ENCODE data around the gene C2orf92.

Gene C2orf92

DNA sequence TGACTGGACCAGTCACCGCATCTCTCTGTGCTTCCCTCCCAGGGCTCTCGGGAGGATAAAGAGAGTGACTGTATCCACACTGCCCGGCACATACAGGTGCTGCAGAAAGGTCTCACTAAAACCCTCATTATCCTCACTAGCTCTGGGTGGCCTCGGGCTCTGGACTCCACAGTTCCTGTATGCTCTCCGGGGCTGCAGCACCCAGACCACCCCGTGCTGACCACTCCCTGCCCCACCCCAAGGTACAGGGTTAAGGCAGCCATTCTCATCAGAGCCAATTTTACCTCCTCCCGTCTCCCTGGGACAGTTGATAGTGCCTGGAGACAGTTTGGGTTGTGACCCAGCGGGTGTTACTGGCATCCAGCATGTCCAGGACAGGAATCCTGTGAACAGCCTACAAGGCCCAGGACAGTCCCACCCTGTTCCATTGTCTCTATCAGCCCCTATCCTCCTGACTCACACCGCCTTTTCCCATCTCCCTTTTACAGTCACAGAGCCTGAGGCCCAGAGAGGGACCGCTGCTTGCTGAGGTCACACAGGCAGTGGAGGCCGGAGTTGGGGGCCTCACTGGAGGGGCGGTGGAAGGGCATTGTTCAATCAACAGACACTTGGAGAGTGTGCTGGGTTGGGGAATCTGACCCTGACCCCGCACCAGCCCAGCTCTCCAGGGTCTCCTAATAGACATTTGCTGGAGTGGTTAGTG, 45.6 kb downstream of the C2orf92 start:
- DNase-seq: no peak

DNA sequence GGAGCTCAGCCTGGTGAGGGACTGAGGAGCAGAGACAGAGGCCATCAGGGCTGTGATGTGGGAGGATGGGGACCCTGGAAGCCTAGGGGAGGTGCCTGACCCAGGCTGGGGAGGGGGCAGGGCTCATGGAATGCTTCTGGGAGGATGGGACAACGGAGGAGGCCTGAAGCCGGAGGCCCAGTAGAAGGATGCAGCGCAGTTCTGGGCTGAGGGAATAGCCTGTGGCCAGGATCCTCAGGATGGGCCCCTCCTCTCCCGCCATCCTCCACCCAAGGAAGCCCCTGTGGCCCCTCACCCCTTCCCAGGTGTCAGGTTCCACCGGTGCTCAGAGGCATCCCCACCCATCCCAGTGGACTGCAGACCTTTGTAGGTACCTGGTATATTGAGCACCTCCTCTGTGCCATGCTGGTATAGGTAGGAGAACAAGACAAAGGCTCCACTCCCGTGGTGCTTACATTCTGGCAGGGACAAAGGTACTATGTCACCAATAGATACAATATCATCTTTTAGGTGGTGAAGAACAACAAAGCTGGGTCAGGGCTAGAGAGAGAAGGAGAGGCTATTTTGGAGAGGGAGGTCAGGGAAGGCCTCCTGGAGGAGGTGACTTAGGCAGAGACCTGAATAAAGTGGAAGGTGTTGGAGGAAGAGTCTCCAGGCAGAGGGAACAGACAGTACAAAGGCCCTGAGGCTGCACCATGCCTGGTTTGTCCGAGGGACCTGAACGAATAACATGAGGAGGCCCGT, 46.6 kb downstream of the C2orf92 start:
- no peak for DNase-seq

DNA sequence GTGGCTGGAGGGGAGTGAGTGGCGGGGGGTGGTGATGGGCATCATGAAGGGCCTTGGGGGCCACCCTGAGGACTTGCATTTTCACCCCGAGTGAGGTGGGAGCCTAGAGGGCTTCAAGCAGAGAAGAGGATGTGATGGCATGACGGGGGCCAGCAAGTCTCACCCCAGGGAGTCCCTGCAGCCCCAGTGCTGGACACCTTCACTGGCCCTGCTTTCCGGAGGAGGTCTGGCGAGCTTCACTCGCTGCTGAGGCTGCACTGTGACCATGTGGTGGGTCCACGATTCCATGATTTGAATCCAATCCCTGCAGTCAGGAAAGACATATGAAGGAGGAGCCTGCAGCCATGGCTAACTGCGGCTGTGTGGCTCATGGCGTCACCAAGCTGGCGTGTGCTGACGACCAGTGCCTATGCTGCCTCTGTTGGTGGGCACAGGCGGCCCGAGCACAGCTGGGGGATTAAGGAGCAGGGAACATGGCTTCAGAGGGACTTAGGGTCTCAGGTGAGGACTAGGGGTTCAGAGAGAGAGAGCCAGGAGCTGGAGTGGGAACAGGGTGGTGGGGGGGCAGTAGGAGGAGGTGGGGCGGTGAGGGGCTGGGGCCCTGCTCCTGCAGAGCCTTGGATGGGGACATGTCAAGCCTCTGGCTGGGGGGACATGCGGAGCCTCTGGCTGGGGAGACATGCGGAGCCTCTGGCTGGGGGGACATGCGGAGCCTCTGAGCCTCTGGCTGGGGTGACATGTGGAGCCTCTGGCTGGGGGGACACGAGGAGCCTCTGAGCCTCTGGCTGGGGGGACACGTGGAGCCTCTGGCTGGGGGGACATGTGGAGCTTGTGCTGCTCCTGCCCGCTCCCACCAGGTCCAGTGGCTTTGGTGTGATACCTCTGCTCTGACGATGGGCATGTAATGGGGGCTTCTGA, 47.4 kb downstream of the C2orf92 start:
- no peak for DNase-seq

DNA sequence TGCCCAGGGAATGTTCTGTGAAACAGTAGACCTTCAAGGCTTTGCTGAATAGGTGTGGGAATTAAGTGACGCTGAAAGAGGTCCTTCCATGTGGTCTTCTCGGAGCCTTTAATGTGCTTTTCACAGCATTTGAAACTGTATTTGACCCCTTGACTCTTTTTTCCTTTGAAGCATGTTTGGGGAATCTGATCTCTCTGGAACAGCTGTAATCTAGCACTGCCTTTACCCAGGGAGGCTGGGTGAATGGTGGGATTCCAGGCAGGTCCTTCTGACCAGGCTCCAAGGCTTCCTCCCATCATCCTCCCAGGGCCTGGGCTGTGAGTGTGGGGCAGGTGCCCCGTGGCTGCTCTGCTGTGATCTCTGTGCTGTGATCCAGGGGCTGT, 48.1 kb downstream of the C2orf92 start:
- DNase-seq: no peak

DNA sequence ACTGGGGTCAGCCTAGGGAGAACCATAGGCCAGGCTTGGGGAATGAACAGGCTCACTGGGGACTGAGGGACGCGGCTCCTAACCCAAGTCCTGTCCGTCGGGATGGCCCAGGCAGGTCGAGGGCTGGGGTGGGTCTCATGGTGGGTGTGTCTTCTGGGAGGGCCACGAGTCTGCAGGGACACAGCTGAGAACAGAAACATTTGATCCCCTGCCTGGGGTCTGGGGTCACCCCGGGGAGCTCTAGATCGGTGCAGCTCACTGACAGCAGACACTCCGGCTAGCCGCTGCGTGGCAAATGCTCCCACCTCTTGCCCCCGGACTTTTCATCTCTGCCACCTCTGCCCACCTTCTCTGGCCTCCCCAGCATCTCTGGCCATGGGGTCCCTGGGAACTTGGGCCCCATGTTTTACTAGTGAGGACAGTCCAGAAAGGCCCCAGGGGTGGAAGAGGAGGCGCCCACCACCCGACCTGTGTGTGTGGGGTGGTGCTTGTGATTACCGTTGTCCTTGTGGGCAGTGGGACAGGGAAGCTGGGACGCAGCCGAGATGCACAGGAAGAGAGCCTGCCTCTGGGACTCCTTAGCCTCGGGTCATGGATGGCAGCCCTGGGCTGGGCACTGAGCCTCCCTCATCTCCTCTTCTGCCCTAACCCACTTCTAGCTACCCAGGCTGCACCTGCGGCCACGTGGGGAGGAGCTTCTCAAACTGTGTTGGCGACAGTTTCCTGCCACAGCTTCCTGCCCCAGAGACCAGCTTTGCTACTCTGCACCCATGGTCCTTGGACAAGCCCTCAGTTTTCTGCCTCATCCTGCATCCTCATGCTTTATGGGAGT, 48.8 kb downstream of the C2orf92 start:
- DNase-seq: peak; percentile 79

DNA sequence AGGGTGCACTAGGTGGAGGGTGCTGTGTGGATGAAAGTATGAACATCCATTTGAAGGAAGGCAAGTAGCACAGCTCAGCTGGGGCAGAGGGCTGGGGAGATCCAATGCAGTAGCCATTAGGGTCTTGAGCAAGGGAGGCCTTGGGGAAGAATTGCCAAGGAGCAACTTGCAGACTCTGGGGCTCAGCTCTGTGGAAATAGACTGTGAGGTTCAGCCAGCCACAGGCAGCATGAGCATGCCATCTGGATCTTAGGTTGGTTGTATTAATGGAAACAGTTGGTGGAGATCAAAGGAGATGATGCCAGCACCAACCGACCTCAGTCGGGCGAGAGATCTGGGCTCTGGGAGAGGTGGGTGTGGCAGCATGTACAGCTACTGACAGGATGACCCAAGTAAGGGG, 49.4 kb downstream of the C2orf92 start:
- DNase-seq: no peak

DNA sequence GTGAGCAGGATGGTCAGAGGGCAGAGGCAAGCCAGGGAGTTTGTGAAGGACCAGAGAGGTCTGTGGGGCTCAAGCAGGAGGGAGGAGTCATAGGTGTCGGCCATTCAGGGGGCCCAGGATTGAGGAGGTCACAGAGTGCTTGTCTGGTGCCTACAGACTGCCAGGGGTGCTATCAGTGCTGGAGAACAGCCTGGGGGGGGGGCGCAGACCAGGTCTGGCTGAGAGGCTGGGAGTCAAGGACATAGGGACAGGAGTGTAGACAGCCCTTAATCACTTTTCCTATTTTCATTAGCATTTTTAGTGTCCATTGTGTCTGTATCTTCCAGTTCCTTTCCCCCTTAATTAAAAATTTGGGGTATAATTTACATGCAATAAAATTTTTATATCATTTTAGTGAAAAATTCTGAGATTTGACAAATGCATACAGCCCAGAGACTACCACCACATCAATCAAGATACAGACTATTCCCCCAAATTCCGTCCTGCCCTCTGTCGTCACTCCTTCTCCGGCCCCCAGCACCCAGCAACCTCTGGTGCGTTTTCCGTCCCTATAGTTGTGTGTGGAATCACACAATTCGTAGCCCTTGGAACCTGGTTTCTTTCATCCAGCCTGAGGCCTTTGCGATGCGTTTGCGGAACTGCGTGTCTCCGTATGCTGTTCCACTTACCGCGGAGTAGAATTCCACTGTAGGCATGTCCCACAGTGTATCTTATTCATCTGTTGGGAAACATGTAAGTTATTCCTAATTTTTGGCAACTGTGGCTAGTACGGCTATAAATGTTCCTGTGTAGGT, 50.0 kb downstream of the C2orf92 start:
- no peak for DNase-seq

DNA sequence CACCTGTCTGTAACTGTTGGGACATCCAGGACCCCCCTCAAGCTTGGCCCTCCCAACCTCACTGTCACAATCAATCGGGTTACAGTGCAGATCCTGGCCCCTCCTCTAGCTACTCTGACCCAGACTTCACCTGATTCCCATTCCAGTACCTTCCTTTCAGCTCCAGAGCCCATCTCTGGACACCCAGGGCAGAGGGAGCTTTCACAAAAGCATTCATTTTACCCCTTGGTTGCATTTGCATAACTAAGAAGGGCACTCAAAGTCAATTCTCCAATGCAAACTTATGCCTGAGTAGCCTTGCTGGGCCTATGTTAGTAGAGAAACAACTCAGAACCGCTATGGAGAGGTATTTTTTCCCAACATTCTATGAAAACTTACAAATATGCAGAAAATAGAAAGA, 51.2 kb downstream of the C2orf92 start:
- no peak for DNase-seq

DNA sequence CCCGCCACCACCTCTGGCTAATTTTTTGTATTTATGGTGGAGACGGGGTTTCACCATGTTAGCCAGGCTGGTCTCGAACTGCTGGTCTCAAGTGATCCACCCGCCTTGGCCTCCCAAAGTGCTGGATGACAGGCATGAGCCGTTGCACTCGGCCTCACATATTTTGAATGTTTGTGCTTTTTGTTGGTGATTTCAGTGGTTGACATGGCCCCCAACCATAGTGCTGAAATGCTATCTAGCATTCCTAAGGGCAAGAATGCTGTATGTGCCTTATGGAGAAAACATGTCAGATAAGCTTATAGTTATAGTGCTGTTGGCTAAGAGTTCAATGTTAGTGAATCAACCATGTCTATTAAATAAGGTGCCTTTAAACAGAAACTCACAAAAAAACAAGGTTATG, 52.7 kb downstream of the C2orf92 start:
- DNase-seq: no peak

DNA sequence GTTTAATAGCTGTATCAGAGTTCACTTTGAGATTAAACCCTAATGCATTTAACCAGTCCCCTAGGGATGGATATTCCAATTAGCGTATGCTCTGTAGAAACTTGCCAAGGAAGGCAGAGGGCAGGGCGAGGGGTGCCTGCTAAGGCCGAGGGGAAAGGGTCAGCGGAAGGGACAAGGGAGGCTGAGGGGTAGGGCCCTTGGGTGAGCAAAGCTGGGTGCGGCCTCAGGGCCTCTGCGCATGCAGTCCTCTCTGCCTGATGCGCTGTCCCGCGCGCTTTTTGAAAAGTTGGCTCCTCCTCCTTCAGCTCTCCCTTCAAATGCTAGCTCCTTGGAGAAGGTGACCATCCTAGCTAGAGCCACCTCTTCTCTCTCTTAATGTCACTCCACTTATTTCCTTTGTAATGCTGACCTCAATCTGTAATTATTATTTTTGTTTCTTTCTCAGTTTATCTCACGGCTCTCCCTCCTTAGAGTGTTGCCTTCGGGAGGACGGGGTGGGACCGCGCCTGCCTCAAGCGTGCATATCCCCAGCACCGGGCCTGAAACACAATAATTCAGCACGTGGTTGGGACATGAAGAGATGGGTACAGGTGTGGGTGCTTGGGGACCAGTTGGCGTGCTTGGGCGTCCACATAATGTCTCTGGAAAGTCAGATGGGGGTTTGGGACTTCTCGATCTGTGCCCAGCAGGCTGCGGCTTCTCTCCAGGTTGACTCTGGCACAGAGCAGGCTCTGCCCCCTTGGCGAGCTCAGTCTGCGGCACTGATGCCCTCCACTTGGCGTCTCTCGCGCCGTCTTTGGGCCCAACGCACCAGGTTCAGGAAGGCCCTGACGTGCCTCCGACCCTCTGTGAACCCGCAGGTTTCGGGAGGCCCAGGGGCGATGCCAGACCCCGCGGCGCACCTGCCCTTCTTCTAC, 53.9 kb downstream of the C2orf92 start:
- DNase-seq: no peak

DNA sequence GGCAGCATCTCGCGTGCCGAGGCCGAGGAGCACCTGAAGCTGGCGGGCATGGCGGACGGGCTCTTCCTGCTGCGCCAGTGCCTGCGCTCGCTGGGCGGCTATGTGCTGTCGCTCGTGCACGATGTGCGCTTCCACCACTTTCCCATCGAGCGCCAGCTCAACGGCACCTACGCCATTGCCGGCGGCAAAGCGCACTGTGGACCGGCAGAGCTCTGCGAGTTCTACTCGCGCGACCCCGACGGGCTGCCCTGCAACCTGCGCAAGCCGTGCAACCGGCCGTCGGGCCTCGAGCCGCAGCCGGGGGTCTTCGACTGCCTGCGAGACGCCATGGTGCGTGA, 54.5 kb downstream of the C2orf92 start:
- no peak for DNase-seq

DNA sequence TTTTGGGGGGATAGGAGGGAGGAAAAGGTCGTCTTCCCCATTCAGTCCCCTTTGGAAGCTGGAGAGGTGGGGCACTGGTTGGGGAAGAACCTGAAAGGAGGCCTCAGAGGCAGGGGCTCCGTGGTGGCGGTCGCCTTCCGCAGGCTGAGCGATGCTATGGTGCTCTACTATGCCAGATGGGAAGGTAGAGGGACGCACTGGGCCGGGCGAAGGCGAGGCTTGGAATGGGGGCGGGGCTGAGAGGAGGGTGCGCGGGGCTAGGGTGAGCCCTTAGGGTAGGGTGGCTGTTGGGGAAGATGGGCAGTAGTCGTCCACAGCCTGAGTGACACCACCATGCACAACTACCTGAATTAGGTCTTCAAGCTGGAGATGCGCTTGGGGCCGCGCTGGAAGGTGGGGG, 55.0 kb downstream of the C2orf92 start:
- DNase-seq: no peak

DNA sequence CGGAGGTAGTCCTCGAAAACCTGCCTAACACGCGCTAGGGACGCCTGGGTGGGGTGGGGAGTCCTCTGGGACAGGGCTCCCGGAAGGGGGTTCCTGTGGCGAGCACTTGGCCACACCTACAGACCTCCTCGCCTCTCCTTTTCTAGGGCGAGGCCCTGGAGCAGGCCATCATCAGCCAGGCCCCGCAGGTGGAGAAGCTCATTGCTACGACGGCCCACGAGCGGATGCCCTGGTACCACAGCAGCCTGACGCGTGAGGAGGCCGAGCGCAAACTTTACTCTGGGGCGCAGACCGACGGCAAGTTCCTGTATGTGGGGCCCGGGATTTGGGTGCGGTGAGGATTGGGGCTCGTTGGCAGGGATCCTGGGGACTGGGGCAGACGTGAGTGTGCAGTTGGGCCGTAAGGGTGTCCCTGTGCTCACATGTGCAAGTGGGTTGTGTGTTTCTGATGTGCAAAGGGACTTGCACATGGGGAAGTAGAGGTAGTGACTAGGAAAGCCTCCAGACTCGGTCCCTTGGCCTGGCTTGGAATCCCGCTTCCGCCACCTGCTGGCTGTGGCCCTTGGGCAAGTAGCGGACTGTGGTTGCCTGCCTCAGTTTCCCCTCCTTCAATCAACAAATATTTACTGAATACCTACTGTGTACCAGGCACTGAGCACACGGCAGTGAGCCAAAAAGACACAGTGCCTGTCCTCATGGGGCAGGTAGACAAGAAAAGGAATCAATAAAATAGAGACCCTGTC, 55.6 kb downstream of the C2orf92 start:
- no peak for DNase-seq

DNA sequence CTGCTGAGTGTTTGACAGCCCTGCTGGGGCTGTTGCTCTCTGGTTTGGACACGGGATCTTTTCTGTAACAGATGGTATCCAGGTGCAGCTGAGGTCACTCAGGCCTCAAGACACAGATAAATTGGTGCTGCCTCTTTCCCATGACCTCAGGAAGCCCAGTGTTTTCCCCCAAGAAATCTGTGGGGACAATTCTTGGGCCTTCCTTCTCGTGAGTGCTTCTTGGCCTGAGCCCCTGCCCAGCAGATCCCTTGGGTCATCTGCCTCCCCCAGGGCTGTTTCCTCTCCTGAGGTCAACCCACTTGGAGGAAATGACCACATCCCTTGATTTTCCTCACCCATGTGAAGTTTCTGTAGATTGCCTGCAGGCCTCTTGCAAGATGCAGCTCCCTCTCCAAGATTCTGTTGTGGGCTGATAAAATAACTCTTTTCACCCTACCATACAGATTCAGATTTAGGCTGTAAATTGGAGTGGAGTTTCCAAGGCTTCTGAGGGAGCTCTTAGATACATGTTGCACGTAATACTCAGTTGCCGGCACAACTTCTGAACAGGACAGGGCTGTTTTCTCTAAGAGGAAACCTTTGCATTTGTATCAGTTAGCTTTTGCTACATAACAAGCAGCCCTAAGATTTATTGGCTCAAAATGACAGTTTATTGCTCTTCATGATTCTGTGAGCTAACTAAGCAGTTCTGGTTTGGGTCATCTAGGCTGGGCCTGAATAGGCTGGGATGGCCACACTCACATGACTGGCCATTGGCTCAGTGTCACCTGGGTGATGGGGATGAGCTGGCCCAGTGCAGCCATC, 57.0 kb downstream of the C2orf92 start:
- DNase-seq: no peak

DNA sequence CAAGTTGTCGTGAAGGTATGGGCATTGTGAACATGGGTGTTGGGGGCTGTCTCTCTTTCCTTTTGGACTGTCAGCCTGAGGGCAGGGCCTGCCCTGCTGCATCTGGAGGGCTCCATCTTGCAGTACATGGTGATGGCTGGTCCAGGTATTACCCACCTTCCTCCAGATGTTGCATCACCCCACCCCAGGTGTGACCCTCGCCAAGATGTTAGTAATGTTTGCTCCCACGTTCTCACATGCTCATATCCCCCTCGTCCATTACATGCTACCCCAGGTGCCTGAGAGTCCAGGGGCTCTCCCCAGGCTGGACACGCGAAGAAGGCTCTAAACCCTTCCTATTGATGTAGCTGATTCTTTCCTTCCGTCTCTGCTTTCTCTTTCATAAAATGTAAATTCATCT, 57.8 kb downstream of the C2orf92 start:
- no peak for DNase-seq

DNA sequence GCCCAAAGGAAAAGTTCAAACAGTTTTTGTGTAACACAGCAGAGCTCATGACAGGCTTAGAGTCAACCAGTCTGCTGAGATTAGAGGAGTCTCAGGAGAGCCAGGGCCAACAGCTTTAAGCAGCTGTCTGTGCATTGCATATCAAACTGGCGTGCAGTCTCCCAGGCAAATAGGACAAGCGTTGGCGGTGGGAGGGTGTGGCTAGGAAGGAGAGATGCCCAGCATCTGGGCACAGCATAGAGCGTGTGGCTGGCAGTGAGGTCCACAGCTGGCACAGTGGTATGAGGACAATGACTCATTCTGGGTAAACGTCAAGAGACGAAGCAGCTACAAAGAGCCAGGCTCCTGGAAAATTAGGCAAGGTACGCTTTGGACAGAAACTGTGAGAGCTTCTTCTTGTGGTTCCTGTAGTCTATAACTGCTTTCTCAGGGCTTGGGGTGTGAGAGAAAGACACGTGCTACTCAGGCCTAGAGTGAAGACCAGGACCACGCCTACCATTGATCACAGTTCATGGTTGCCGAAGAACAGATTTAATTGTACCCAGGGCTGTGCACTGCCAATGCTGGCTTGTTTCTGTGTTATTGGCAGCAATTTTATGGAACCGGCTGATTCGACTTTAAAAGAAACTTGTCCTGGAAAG, 58.7 kb downstream of the C2orf92 start:
- no peak for DNase-seq

DNA sequence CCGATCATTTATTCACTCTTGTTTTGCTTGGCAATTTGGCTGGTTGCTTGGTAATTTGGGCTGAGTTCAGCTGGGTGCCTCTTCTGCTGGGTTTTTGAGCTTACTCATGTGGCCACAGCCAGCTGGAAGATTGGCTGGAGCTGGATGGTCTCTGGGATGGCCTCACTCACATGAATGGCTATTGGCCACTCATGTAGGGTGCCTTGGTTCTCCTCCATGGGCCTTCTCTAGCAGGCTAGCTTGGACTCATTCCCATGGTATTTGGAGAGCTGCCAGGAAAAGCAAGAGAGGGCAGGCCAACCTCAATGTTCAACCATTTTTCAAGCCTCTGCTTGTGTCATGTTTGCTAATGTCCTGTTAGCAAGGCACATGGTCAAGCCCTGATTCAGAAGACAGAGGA, 60.7 kb downstream of the C2orf92 start:
- DNase-seq: no peak

DNA sequence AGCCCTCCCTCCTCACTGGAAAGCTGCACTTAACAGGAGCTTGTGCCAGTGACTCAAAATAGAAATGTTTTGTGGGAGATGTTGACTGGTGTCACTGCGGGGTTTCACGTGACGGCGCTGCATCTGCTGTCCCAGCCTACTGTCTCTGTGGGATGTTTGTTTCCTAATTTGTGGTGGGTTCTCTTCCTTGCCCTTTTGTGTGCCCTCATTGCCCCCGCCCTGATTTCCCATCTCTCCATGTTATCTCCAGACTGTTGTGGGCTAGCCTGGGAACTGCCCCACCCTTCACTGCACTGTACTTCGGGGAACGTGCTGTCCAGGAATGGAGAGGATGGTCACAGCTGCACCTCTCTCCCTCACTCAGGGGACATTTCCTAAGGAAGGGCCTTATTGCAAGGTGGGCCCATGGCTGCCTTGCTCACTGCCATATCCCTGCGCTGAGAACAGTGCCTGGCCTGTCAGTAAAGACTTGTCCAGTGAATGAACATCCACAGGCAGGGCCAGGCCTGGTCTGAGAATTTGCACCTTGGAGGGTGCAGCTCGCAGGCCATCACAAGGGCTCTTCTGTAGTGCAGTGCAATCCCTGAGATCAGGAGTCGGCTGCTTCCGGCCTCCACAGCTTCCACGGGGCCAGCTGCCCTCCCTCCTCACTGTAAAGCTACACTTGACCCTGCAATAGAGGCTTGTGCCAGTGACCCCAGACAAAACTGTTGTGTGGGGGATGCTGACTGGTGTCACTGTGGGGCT, 61.9 kb downstream of the C2orf92 start:
- no peak for DNase-seq

Data from activated CD4-positive, alpha-beta T cell treated with anti-CD3 and anti-CD28 coated beads for 48 hours (primary cell).